Right renal pelvis (tissue), 4 donors: ENCODE results near the gene AP3M1. TPM values are rescaled to one million over a fixed set of nuclear protein-coding genes. Genes with fewer than 3 reads are reported as not detected.

Experiments used
- DNase-seq, 4 donors: peaks; one replicate each; pipeline ENCODE4 v3.0.0-alpha.2; 2013; ENCODE audit warnings: low read depth in 4 of 4, low spot score in 3 of 4, missing footprints in 1 of 4
- polyA plus RNA-seq, 4 donors: library from polyadenylated mRNA; unstranded; fragments of 120-200 nt; gene quantifications; one replicate each; pipeline ENCODE4 v1.2.1, GENCODE V29; 2013; ENCODE audit not compliant: insufficient read length in 4 of 4

AP3M1 gene
- polyA plus RNA-seq, 4 donors = 55.9 to 63.8 (median 63.2) TPM

GRCh38 chr10:74081192-74081803, 69.3 kb downstream of the AP3M1 start:
- peak in 2 of 4 donors; percentile 20 to 23 for DNase-seq

GRCh38 chr10:74079936-74080590, 70.6 kb downstream of the AP3M1 start:
- no peak for DNase-seq

GRCh38 chr10:74079028-74079935, 71.3 kb downstream of the AP3M1 start:
- DNase-seq = no peak

- DNase-seq = no peak
Observed at GRCh38 chr10:74078037-74078436, 72.6 kb downstream of the AP3M1 start.

- no peak for DNase-seq
Observed at GRCh38 chr10:74077416-74077815, 73.2 kb downstream of the AP3M1 start.

- DNase-seq = no peak
Observed at GRCh38 chr10:74076961-74077360, 73.7 kb downstream of the AP3M1 start.

- no peak for DNase-seq
Observed at GRCh38 chr10:74075906-74076305, 74.7 kb downstream of the AP3M1 start.

GRCh38 chr10:74072503-74072902, 78.1 kb downstream of the AP3M1 start:
- DNase-seq = no peak

GRCh38 chr10:74071157-74071556, 79.5 kb downstream of the AP3M1 start:
- no peak for DNase-seq

Other genes with a start within 250 kb of the AP3M1 start
- gene PLAU, start 239.7 kb downstream of the AP3M1 start, polyA plus RNA-seq = 10 to 100 TPM; 11.9 to 35.9 (median 20.3) TPM
- gene VCL, start 152.7 kb downstream of the AP3M1 start, polyA plus RNA-seq = 100 to 1,000 TPM; 118 to 141 (median 130) TPM
- 10 to 100 TPM; 31.1 to 37.3 (median 33.0) TPM for gene ADK, start 393 bp upstream of the AP3M1 start, polyA plus RNA-seq